Suprapubic skin (tissue), 4 donors: ENCODE data around the gene SLC35A4.

Experiments
- CTCF ChIP-seq, 2 donors: fragments of 200-600 bp in 1 of 2; fragments of 450-650 bp in 1 of 2; sonication (generic) in 1 of 2; IDR thresholded peaks; one replicate each; pipeline ENCODE4 v1.5.1; 2016 to 2019; ENCODE audit warnings: antibody characterized with exemption in 2 of 2, mild to moderate bottlenecking in 1 of 2, moderate library complexity in 1 of 2
- POLR2A ChIP-seq, 2 donors: fragments of 450-650 bp; IDR thresholded peaks; one replicate each; pipeline ENCODE4 v1.6.1; 2017; ENCODE audit warnings: antibody characterized with exemption in 2 of 2, mild to moderate bottlenecking in 2 of 2, moderate library complexity in 2 of 2
- POLR2AphosphoS5 ChIP-seq, 3 donors: sonication (generic); formaldehyde crosslinking; IDR thresholded peaks; one replicate each; pipeline ENCODE4 v1.6.1; 2017; ENCODE audit warnings: antibody characterized with exemption in 3 of 3

GRCh38 chr5:140608722-140609121 is 44.1 kb downstream of the SLC35A4 start:
- no peak for TF ChIP-seq POLR2AphosphoS5 (IDR thresholded peaks at IDR 0.05)
- no peak for TF ChIP-seq CTCF (IDR thresholded peaks at IDR 0.05)
- no peak for TF ChIP-seq POLR2A (IDR thresholded peaks at IDR 0.05)
